SK-N-MC (cell line): Measurements from ENCODE around the gene C8A.

ENCODE experiments used
- EZH2 ChIP-seq: fragments of 200-600 bp; sonication (generic); IDR thresholded peaks from one replicate; pipeline ENCODE4 v1.6.1; 2017; ENCODE audit warnings: antibody characterized with exemption
- FOXP2 ChIP-seq: optimal IDR thresholded peaks from 2 replicates; pipeline ENCODE3; 2011; ENCODE audit warnings: mild to moderate bottlenecking, moderate library complexity; ENCODE audit not compliant: insufficient read depth; ENCODE audit errors: extremely low read length, control extremely low read depth
- POLR2AphosphoS5 ChIP-seq: IDR thresholded peaks from 2 replicates; pipeline ENCODE4 v1.6.1; 2012; ENCODE audit warnings: mild to moderate bottlenecking, low read depth, low read length, borderline replicate concordance

DNA sequence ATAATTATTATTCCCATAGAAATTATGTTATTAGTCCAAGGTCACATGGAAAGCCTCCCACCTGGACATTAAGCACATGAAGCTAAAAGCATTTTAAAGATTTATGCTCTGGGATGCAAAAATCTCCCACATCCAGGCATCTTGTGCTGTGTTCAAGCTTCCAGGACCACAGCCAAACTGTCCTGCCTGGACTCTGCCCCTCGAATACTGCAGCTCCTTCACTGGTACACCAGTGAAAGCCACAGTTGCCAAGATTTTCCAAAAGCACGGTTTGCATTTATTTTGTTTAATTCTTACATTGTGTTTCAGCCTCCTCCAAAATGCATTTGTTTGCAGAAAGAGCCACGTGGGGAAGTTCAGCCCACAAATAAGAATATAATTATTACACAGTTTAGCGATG is 72.6 kb downstream of the C8A start:
- no peak for TF ChIP-seq POLR2AphosphoS5
- no peak for TF ChIP-seq EZH2
- no peak for TF ChIP-seq FOXP2
